K562 (cell line): ENCODE measurements around the gene DHX35. TPM values are rescaled to one million over a fixed set of nuclear protein-coding genes. Genes with fewer than 3 reads are reported as not detected.

Experiments
- ATAC-seq: fragments of 200-7000 bp; cut with Tn5 transposase; 3 replicates; pipeline ENCODE4 v1.9.1; 2020; ENCODE audit warnings: moderate library complexity
- BruUV-seq: library from RNA; stranded (reverse); fragments of 400-500 nt; replicated peaks from 2 replicates; lab custom pipeline; 2021; lab: Mats Ljungman, UMichigan
- CTCF ChIA-PET: fragments of 300-600 bp; formaldehyde crosslinking; extraction: SDS; loops from one replicate; lab custom pipeline; 2021; ENCODE audit warnings: low intra/inter-chr PET ratio; lab: Yijun Ruan, JAX
- POLR2A ChIA-PET: fragments of 300-600, 350-650 bp; sonication (Branson Sonifier 250); formaldehyde crosslinking; extraction: SDS; loops from one replicate; lab custom pipeline; 2021; ENCODE audit warnings: antibody characterized with exemption, inconsistent platforms; lab: Yijun Ruan, JAX
- DNase-seq, 4 experiments: peaks; one replicate each; pipeline versions ENCODE4 v3.0.0 to v3.0.0-alpha.2; 2011 to 2018; ENCODE audit warnings: low spot score in 3 of 4, mixed read lengths in 3 of 4; ENCODE audit errors: extremely low read depth in 1 of 4
- FAIRE-seq: peaks from 2 replicates; lab custom pipeline; 2011; peaks lifted over from hg19 to GRCh38; lab: Jason Lieb, UNC
- H2AFZ ChIP-seq: 2 replicates; pipeline ENCODE4 v1.6.0; 2011; ENCODE audit warnings: low read depth, low read length, control low read depth, inconsistent platforms
- H3K27ac ChIP-seq: fragments of 200-600 bp; 3 replicates; pipeline ENCODE4 v1.8.0; 2011; ENCODE audit warnings: low read depth, mild to moderate bottlenecking, control low read depth, inconsistent platforms, low read length, moderate library complexity, mixed read lengths; ENCODE audit errors: extremely low read depth
- H3K27me3 ChIP-seq, 2 experiments: fragments of 300-600 bp in 1 of 2; 2 replicates in 1 of 2; 3 replicates in 1 of 2; pipeline versions ENCODE4 v1.6.0 to v1.8.0; 2011; ENCODE audit warnings: inconsistent platforms in 2 of 2, low read length in 2 of 2, mild to moderate bottlenecking in 1 of 2, mixed read lengths in 1 of 2, moderate library complexity in 1 of 2; ENCODE audit not compliant: control insufficient read depth in 2 of 2, insufficient read depth in 2 of 2
- H3K36me3 ChIP-seq: fragments of 300-600 bp; 3 replicates; pipeline ENCODE4 v1.8.0; 2011; ENCODE audit warnings: mild to moderate bottlenecking, low read length, inconsistent platforms; ENCODE audit not compliant: control insufficient read depth, insufficient read depth
- H3K4me1 ChIP-seq, 2 experiments: fragments of 200-600 bp in 1 of 2; replicated peaks in 1 of 2; 2 replicates in 1 of 2; 3 replicates in 1 of 2; pipeline versions ENCODE4 v1.5.1 to v1.8.0; 2011; ENCODE audit warnings: inconsistent platforms in 2 of 2, low read length in 2 of 2, mild to moderate bottlenecking in 1 of 2, mixed read lengths in 1 of 2, moderate library complexity in 1 of 2; ENCODE audit not compliant: control insufficient read depth in 2 of 2, insufficient read depth in 2 of 2
- H3K4me2 ChIP-seq: 2 replicates; pipeline ENCODE4 v1.6.1; 2011; ENCODE audit warnings: low read length, control low read depth, inconsistent platforms, mixed read lengths; ENCODE audit not compliant: insufficient read depth
- H3K4me3 ChIP-seq: fragments of 200-600 bp; sonication (generic), shearing (Covaris generic); 2 replicates; pipeline ENCODE4 v1.5.1; 2016; ENCODE audit warnings: control low read depth, inconsistent platforms
- H3K79me2 ChIP-seq: fragments of 200-600 bp; 3 replicates; pipeline ENCODE4 v1.8.0; 2011; ENCODE audit warnings: low read length, inconsistent platforms; ENCODE audit not compliant: control insufficient read depth, insufficient read depth
- H3K9ac ChIP-seq, 2 experiments: 2 replicates each; pipeline versions ENCODE4 v1.6.0 to v1.6.1; 2011; ENCODE audit warnings: low read depth in 2 of 2, low read length in 2 of 2, control low read depth in 1 of 2, inconsistent platforms in 1 of 2, mild to moderate bottlenecking in 1 of 2, mixed read lengths in 1 of 2; ENCODE audit not compliant: insufficient read depth in 1 of 2
- H3K9me1 ChIP-seq: one replicate; pipeline ENCODE4 v1.6.0; 2011; ENCODE audit warnings: inconsistent platforms, mild to moderate bottlenecking, low read length, moderate library complexity; ENCODE audit not compliant: control insufficient read depth, insufficient read depth
- H3K9me3 ChIP-seq: replicated peaks from 2 replicates; pipeline ENCODE4 v1.5.1; 2011; ENCODE audit warnings: low read depth, low read length, inconsistent platforms; ENCODE audit not compliant: control insufficient read depth, insufficient read depth
- H4K20me1 ChIP-seq: replicated peaks from 2 replicates; pipeline ENCODE4 v1.6.1; 2011; ENCODE audit warnings: low read length, inconsistent platforms, mixed read lengths; ENCODE audit not compliant: control insufficient read depth, insufficient read depth
- CBFA2T2 ChIP-seq: fragments of 450-650 bp; conservative IDR thresholded peaks from 2 replicates; pipeline ENCODE4 v1.6.1; 2017; ENCODE audit warnings: mild to moderate bottlenecking
- CCAR2 ChIP-seq: fragments of 200-400 bp; formaldehyde crosslinking; IDR thresholded peaks from 2 replicates; pipeline ENCODE4 v1.6.1; 2017; ENCODE audit warnings: mild to moderate bottlenecking, low read depth, low read length
- FOXK2 ChIP-seq, 2 experiments: fragments of 450-650 bp; IDR thresholded peaks in 1 of 2; conservative IDR thresholded peaks in 1 of 2; 2 replicates each; pipeline ENCODE4 v1.6.1; 2016; ENCODE audit warnings: low read depth in 2 of 2, mild to moderate bottlenecking in 1 of 2
- NCOA6 ChIP-seq: fragments of 450-650 bp; IDR thresholded peaks from 2 replicates; pipeline ENCODE4 v1.6.1; 2017; ENCODE audit warnings: mild to moderate bottlenecking
- REST ChIP-seq, 2 experiments: fragments of 450-650 bp; formaldehyde crosslinking in 1 of 2; IDR thresholded peaks; 2 replicates each; pipeline versions ENCODE4 v1.4.0 to v1.6.1; 2014 to 2020; ENCODE audit warnings: mild to moderate bottlenecking in 2 of 2, borderline replicate concordance in 1 of 2, low read depth in 1 of 2
- SMARCB1 ChIP-seq: IDR thresholded peaks from 2 replicates; pipeline ENCODE4 v1.6.1; 2011; ENCODE audit warnings: improper control_type of control experiment, low read depth; ENCODE audit not compliant: insufficient read length
- STAT6 ChIP-seq: sonication (generic); formaldehyde crosslinking; IDR thresholded peaks from 2 replicates; pipeline ENCODE4 v1.8.1; 2023; ENCODE audit warnings: mild to moderate bottlenecking, missing genetic modification reagents
- ZZZ3 ChIP-seq: fragments of 450-650 bp; IDR thresholded peaks from 2 replicates; pipeline ENCODE4 v1.6.1; 2016; ENCODE audit warnings: antibody characterized with exemption, mild to moderate bottlenecking, moderate library complexity
- WGBS: fragments of 100-300 bp; shearing (Covaris generic); methylation state at CpG from one replicate; pipeline ENCODE4 v1.1.6; 2016; ENCODE audit warnings: low coverage, mixed read lengths; ENCODE audit not compliant: insufficient coverage; ENCODE audit errors: missing lambda C conversion rate; 5-methylcytosine and 5-hydroxymethylcytosine counted together
- in situ Hi-C: fragments of 300-500 bp; cut with MboI; formaldehyde crosslinking; loops from 4 replicates; pipeline ENCODE4 v1.15.0; 2018; ENCODE audit warnings: inconsistent platforms, mixed read lengths
- intact Hi-C: fragments of 100-400 bp; cut with micrococcal nuclease; formaldehyde crosslinking; loops from 2 replicates; pipeline ENCODE4 v1.14.2; 2022
- polyA plus RNA-seq, 8 experiments: library from polyadenylated mRNA; depleted of rRNA in 4 of 8; stranded (reverse) in 5 of 8; unstranded in 3 of 8; fragments of >200 nt; fragmentation: Nextera tagmentation in 2 of 8; fragmentation: Illumina TruSeq in 1 of 8; extraction: Ambion mirVana in 2 of 8; extraction: Trizol in 1 of 8; gene quantifications; 2 replicates each; pipeline versions ENCODE4 v1.2.1 to v1.2.3, GENCODE V29; 2011 to 2014; ENCODE audit warnings: inconsistent platforms in 1 of 8, missing spikeins in 1 of 8
- total RNA-seq, 7 experiments: library from RNA; depleted of rRNA in 6 of 7; stranded (reverse); fragments of >200 nt in 6 of 7; fragmentation: Illumina TruSeq in 2 of 7; extraction: Trizol in 2 of 7; gene quantifications; 2 replicates each; pipeline versions ENCODE4 v1.2.1 to v1.2.3, GENCODE V29; 2011 to 2021; ENCODE audit warnings: low replicate concordance in 1 of 7

Gene DHX35
- total and polyA plus RNA-seq, 9 of the 15 experiments (the other 6 are each of a cell fraction or from before 2014, with no cell fraction given) = 6.5 to 25.6 (median 16.9) TPM

- TF ChIP-seq ZZZ3 (no peak), NCOA6 (no peak), FOXK2 (conservative IDR thresholded peaks at IDR 0.05 in 1 of 2, IDR thresholded peaks at IDR 0.05 in 1 of 2; ENCODE audit: low read depth in 2 of 2) (no peak), SMARCB1 (no peak)
Measured at GRCh38 chr20:39038495-39038894, 76.4 kb downstream of the DHX35 start (continued).

GRCh38 chr20:39039261-39039660 is 77.1 kb downstream of the DHX35 start:
- Histone ChIP-seq H3K9ac (no peak overlapping the region), H3K9me3 (no peaks in the 10 kb centered on the region), H3K4me1 (peaks cover 2 to 7% of the 10 kb centered on the region in 2 experiments; a peak in 2 of 5 replicates), H3K79me2 (no peaks in the 10 kb centered on the region), H3K4me2 (no peak overlapping the region), H3K27me3 (no peaks in the 10 kb centered on the region), H3K36me3 (peaks cover 69% of the 10 kb centered on the region), H4K20me1 (no peaks in the 10 kb centered on the region), H3K4me3 (no peak overlapping the region), H3K27ac (no peak overlapping the region), H2AFZ (no peak overlapping the region), H3K9me1 (no peaks in the 10 kb centered on the region)
- ATAC-seq = no peak
- 86% methylated on average over 3 of the region's 3 CpGs for WGBS
- no TSS peak for BruUV-seq
- no peak for DNase-seq
- intact Hi-C loops (no loop called here), in situ Hi-C loops (loop anchor here (5.0 kb wide), 1 partner anchor 107 kb away; no protein-coding TSS in a partner anchor)
- FAIRE-seq = no peak
- ChIA-PET POLR2A (interaction anchor here (3.0 kb wide), 1 partner anchor 10 kb away, joined by 6 read pairs; no protein-coding TSS in a partner anchor), CTCF (no interaction called here)
- TF ChIP-seq STAT6 (CRISPR knock-in tag) (no peak), CCAR2 (no peak), REST (IDR thresholded peaks at IDR 0.05; ENCODE audit: borderline replicate concordance) (no peak), REST (CRISPR knock-in tag; IDR thresholded peaks at IDR 0.05; ENCODE audit: low read depth) (no peak), CBFA2T2 (no peak)
